Measurements from ENCODE around the gene SPATA24. TPM values are rescaled to one million over a fixed set of nuclear protein-coding genes. Genes with fewer than 3 reads are reported as not detected.

Gene SPATA24
- polyA plus RNA-seq, 3 donors = 1.6 to 3.5 (median 3.2) TPM

DNA sequence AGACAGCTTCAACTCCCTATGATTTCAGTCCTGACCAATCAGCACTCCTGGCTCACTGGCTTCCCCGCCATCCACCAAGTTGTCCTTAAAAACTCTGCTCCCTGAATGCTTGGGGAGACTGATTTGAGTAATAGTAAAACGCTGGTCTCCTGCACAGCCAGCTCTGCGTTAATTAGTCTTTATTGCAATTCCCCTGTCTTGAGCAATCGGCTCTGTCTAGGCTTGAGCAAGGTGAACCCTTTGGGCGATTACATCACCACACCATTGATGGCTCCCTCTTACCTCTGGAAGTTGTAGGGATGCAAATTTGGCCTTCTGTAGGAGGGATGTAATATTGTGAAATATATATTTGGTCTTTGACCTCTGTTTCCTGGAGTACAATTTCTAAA lies 17.8 kb downstream of the SPATA24 start:
- H3K9ac ChIP-seq (ENCODE audit: insufficient read depth, low read length, poor library complexity, severe bottlenecking) = no peak overlapping the region
- no peak overlapping the region for H3K27ac ChIP-seq (ENCODE audit: low read depth in 1 of 2, low read length in 2 of 2)
- Mint-ChIP-seq H3K36me3 (no peaks in the 10 kb centered on the region), H3K9me3 (no peaks in the 10 kb centered on the region), H3K4me1 (peaks cover 42% of the 10 kb centered on the region), H3K27ac (peak overlapping the region in 2 of 7 donors; percentile 23 to 60), H3K27me3 (ENCODE audit: low read depth in 3 of 3) (peaks cover 13 to 24% (median 15%) of the 10 kb centered on the region in 3 donors), H3K4me3 (peak overlapping the region in 1 of 2 donors; percentile 21)
- peak overlapping the region; percentile 36 for H3K4me2 ChIP-seq (replicated peaks; ENCODE audit: extremely low read depth, low read length, poor library complexity, severe bottlenecking)
- H3K4me1 ChIP-seq (ENCODE audit: control insufficient read depth in 1 of 2, insufficient read depth in 2 of 2, low read length in 2 of 2) = peaks cover 22 to 30% of the 10 kb centered on the region in 2 donors
- H3K4me3 ChIP-seq (replicated peaks in 1 of 3; ENCODE audit: low read depth in 2 of 3, low read length in 3 of 3) = peak overlapping the region in 1 of 3 experiments; percentile 86
- H2AFZ ChIP-seq (ENCODE audit: insufficient read depth, low read depth, low read length, poor library complexity, severe bottlenecking) = no peak overlapping the region
- peaks cover 0 to 4% of the 10 kb centered on the region in 2 donors for H3K27me3 ChIP-seq (ENCODE audit: control insufficient read depth in 2 of 2, insufficient read depth in 2 of 2, low read length in 2 of 2)
- no peaks in the 10 kb centered on the region for H3K79me2 ChIP-seq (ENCODE audit: insufficient read depth, low read length)
- H3K9me3 ChIP-seq (replicated peaks in 1 of 2; ENCODE audit: control insufficient read depth in 1 of 2, insufficient read depth in 1 of 2, low read length in 2 of 2) = no peaks in the 10 kb centered on the region
- TF ChIP-seq, protein P1, sequence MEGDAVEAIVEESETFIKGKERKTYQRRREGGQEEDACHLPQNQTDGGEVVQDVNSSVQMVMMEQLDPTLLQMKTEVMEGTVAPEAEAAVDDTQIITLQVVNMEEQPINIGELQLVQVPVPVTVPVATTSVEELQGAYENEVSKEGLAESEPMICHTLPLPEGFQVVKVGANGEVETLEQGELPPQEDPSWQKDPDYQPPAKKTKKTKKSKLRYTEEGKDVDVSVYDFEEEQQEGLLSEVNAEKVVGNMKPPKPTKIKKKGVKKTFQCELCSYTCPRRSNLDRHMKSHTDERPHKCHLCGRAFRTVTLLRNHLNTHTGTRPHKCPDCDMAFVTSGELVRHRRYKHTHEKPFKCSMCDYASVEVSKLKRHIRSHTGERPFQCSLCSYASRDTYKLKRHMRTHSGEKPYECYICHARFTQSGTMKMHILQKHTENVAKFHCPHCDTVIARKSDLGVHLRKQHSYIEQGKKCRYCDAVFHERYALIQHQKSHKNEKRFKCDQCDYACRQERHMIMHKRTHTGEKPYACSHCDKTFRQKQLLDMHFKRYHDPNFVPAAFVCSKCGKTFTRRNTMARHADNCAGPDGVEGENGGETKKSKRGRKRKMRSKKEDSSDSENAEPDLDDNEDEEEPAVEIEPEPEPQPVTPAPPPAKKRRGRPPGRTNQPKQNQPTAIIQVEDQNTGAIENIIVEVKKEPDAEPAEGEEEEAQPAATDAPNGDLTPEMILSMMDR (IDR thresholded peaks at IDR 0.05) = no peak
- intact Hi-C loops (cut with micrococcal nuclease) = no loop called here
- H4K20me1 ChIP-seq (ENCODE audit: insufficient read depth, low read length) = no peaks in the 10 kb centered on the region
- no CpG with 5 or more reads among the region's 5 CpGs for WGBS (ENCODE audit: insufficient coverage)
- H3K36me3 ChIP-seq (replicated peaks in 1 of 2; ENCODE audit: control insufficient read depth in 1 of 2, insufficient read depth in 2 of 2, low read length in 2 of 2) = no peaks in the 10 kb centered on the region
- peak in 2 of 3 donors; percentile 36 to 41 for DNase-seq

DNA sequence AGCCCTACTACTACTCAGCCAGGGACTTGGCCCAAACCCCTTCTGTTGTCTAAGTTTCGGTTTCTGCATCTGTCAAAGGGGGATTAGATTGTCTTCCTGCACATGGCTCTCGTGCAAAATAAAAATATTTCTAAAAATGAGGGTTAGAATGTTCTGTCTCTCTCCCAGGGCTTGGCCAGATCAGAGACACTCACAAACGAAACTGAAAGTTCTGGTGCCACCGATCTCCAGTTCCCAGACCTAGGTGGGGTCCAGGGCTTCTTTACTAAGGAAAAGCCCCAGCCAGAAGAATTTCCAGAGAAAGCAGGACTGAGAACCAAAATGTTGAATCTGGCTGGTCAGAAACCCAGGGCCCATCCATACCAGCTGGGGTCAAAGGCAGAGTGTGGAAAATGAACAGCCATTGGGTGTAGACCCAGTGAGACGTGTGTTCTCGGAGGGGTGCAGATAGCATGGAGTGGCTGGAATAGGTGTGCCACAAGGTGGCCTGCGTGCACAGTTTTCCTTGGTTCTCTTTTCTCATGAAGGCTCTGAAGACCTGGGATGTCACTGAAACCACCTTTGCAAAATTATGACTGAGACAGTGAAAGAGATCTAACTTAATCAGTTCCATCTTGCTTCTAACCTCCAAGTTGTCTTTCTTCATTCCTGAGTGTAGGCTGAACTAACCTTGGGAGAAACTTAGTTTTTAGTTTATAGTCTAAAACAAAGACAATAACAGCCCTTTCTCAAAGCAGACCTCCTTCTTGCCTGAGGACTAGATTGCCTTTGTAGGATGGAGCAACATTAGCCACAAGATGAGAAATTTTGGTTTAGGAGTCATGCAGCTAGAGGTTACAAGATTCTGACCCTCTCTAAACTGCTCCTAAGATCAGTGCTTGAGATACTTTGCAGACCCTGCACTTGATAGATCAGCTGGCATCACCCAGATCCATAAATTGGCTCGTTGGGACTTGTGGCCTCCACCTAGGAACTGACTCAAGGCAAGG lies 18.5 kb downstream of the SPATA24 start:
- peak overlapping the region; percentile 84 for H2AFZ ChIP-seq (ENCODE audit: insufficient read depth, low read depth, low read length, poor library complexity, severe bottlenecking)
- Mint-ChIP-seq H3K36me3 (no peaks in the 10 kb centered on the region), H3K27ac (peak overlapping the region; percentile 23 to 86 (median 65)), H3K4me3 (peak overlapping the region; percentile 90 to 93), H3K9me3 (no peaks in the 10 kb centered on the region), H3K27me3 (ENCODE audit: low read depth in 3 of 3) (peaks cover 6 to 19% (median 11%) of the 10 kb centered on the region in 3 donors), H3K4me1 (peaks cover 41% of the 10 kb centered on the region)
- TF ChIP-seq, protein P1 (IDR thresholded peaks at IDR 0.05) = no peak
- peak in 1 of 3 donors; percentile 26 for DNase-seq
- no peaks in the 10 kb centered on the region for H3K9me3 ChIP-seq (replicated peaks in 1 of 2; ENCODE audit: control insufficient read depth in 1 of 2, insufficient read depth in 1 of 2, low read length in 2 of 2)
- H3K79me2 ChIP-seq (ENCODE audit: insufficient read depth, low read length) = no peaks in the 10 kb centered on the region
- H3K27me3 ChIP-seq (ENCODE audit: control insufficient read depth in 2 of 2, insufficient read depth in 2 of 2, low read length in 2 of 2) = no peaks in the 10 kb centered on the region
- no peaks in the 10 kb centered on the region for H3K36me3 ChIP-seq (replicated peaks in 1 of 2; ENCODE audit: control insufficient read depth in 1 of 2, insufficient read depth in 2 of 2, low read length in 2 of 2)
- WGBS (ENCODE audit: insufficient coverage) = 23% methylated on average over 5 of the region's 8 CpGs
- H4K20me1 ChIP-seq (ENCODE audit: insufficient read depth, low read length) = no peaks in the 10 kb centered on the region
- H3K27ac ChIP-seq (ENCODE audit: low read depth in 1 of 2, low read length in 2 of 2) = peak overlapping the region in 1 of 2 donors; percentile 70
- peak overlapping the region; percentile 80 for H3K4me2 ChIP-seq (replicated peaks; ENCODE audit: extremely low read depth, low read length, poor library complexity, severe bottlenecking)
- intact Hi-C loops (cut with micrococcal nuclease) = no loop called here
- H3K9ac ChIP-seq (ENCODE audit: insufficient read depth, low read length, poor library complexity, severe bottlenecking) = peak overlapping the region; percentile 58
- peaks cover 22 to 30% of the 10 kb centered on the region in 2 donors for H3K4me1 ChIP-seq (ENCODE audit: control insufficient read depth in 1 of 2, insufficient read depth in 2 of 2, low read length in 2 of 2)
- H3K4me3 ChIP-seq (replicated peaks in 1 of 3; ENCODE audit: low read depth in 2 of 3, low read length in 3 of 3) = peak overlapping the region; percentile 55 to 86 (median 73)

All from CD14-positive monocyte (primary cell).